ENCODE measurements around the gene DIO2. TPM values are rescaled to one million over a fixed set of nuclear protein-coding genes. Genes with fewer than 3 reads are reported as not detected.

Gene DIO2
- total RNA-seq, 1 experiment from 2014 or later = 0.05 TPM

GRCh38 chr14:80200093-80200492, 11.2 kb downstream of the DIO2 start:
- ATAC-seq (no peak), DNase-seq (ENCODE audit: low read depth, low spot score) (no peak)
- Histone ChIP-seq H3K4me3 (ENCODE audit: low read depth in 2 of 2, low read length in 2 of 2) (no peak overlapping the region), H3K9me3 (ENCODE audit: control insufficient read depth, insufficient read depth, low read depth, low read length) (no peaks in the 10 kb centered on the region), H3K27ac (ENCODE audit: low read length) (no peak overlapping the region), H3K27me3 (ENCODE audit: control insufficient read depth, insufficient read depth, low read length) (no peaks in the 10 kb centered on the region), H3K36me3 (ENCODE audit: control insufficient read depth, insufficient read depth, low read length) (no peaks in the 10 kb centered on the region; the same call in 1 of the 2 replicates), H3K4me1 (ENCODE audit: control insufficient read depth, insufficient read depth, low read length) (no peaks in the 10 kb centered on the region)
- no TSS peak for BruUV-seq (replicated peaks)
- intact Hi-C loops (cut with micrococcal nuclease; ENCODE audit: unreplicated experiment) (no loop called here), in situ Hi-C loops (cut with HindIII; ENCODE audit: low pct_unique_long_range_greater_than_20kb, low sequenced_read_pairs) (no loop called here)
- POLR2A ChIA-PET = no interaction called here
- CTCF ChIA-PET = no interaction called here
- TF ChIP-seq TCF7L2 (IDR thresholded peaks at IDR 0.05; ENCODE audit: low read depth, low read length) (no peak), SIN3A (IDR thresholded peaks at IDR 0.05; ENCODE audit: borderline replicate concordance, insufficient read depth, low read depth, low read length) (no peak), REST (IDR thresholded peaks at IDR 0.05; ENCODE audit: insufficient read depth in 1 of 2, low read depth in 2 of 2, low read length in 1 of 2) (no peak), POLR2AphosphoS5 (IDR thresholded peaks at IDR 0.05; ENCODE audit: low read depth, low read length) (no peak), CTCF (IDR thresholded peaks at IDR 0.05) (no peak)

GRCh38 chr14:80188571-80188970, 22.7 kb downstream of the DIO2 start:
- CTCF ChIA-PET = no interaction called here
- in situ Hi-C loops (cut with HindIII; ENCODE audit: low pct_unique_long_range_greater_than_20kb, low sequenced_read_pairs) = no loop called here
- POLR2A ChIA-PET = no interaction called here
- Histone ChIP-seq H3K27ac (ENCODE audit: low read length) (no peak overlapping the region), H3K27me3 (ENCODE audit: control insufficient read depth, insufficient read depth, low read length) (no peaks in the 10 kb centered on the region), H3K9me3 (ENCODE audit: control insufficient read depth, insufficient read depth, low read depth, low read length) (no peaks in the 10 kb centered on the region), H3K4me3 (ENCODE audit: low read depth in 2 of 2, low read length in 2 of 2) (no peak overlapping the region), H3K36me3 (ENCODE audit: control insufficient read depth, insufficient read depth, low read length) (no peaks in the 10 kb centered on the region), H3K4me1 (ENCODE audit: control insufficient read depth, insufficient read depth, low read length) (no peaks in the 10 kb centered on the region)
- intact Hi-C loops (cut with micrococcal nuclease; ENCODE audit: unreplicated experiment) = no loop called here
- TF ChIP-seq POLR2AphosphoS5 (IDR thresholded peaks at IDR 0.05; ENCODE audit: low read depth, low read length) (no peak), CTCF (IDR thresholded peaks at IDR 0.05) (no peak), SIN3A (IDR thresholded peaks at IDR 0.05; ENCODE audit: borderline replicate concordance, insufficient read depth, low read depth, low read length) (no peak), REST (IDR thresholded peaks at IDR 0.05; ENCODE audit: insufficient read depth in 1 of 2, low read depth in 2 of 2, low read length in 1 of 2) (no peak), TCF7L2 (IDR thresholded peaks at IDR 0.05; ENCODE audit: low read depth, low read length) (no peak)
- ATAC-seq = no peak
- DNase-seq (ENCODE audit: low read depth, low spot score) = no peak
- no TSS peak for BruUV-seq (replicated peaks)

All from Panc1 (cell line).